MCF 10A (cell line): Measurements from ENCODE around the gene DCLRE1A. TPM values are rescaled to one million over a fixed set of nuclear protein-coding genes. Genes with fewer than 3 reads are reported as not detected.

Experiments used
- BruUV-seq: library from RNA; stranded (reverse); fragments of 400-500 nt; replicated peaks from 2 replicates; lab custom pipeline; 2021; lab: Mats Ljungman, UMichigan
- CTCF ChIA-PET: fragments of 300-600 bp; sonication (Branson Sonifier 250); formaldehyde crosslinking; extraction: SDS; loops from one replicate; lab custom pipeline; 2021; ENCODE audit warnings: antibody characterized with exemption, inconsistent platforms; lab: Yijun Ruan, JAX
- POLR2A ChIA-PET: fragments of 300-600, 350-650 bp; sonication (Branson Sonifier 250); formaldehyde crosslinking; extraction: SDS; loops from one replicate; lab custom pipeline; 2020; ENCODE audit warnings: antibody characterized with exemption, inconsistent platforms; lab: Yijun Ruan, JAX
- DNase-seq: peaks from one replicate; pipeline ENCODE4 v3.0.0-alpha.2; 2018; ENCODE audit not compliant: unreplicated experiment
- H3K27ac Mint-ChIP-seq: one replicate; pipeline ENCODE4 v1.8.0; 2022; ENCODE audit warnings: mild to moderate bottlenecking, low read depth, mixed read lengths; ENCODE audit not compliant: unreplicated experiment
- H3K27me3 Mint-ChIP-seq: one replicate; pipeline ENCODE4 v1.8.0; 2022; ENCODE audit warnings: mixed read lengths; ENCODE audit not compliant: insufficient read depth, unreplicated experiment
- H3K36me3 Mint-ChIP-seq: one replicate; pipeline ENCODE4 v1.8.0; 2022; ENCODE audit warnings: mild to moderate bottlenecking, moderate library complexity, mixed read lengths; ENCODE audit not compliant: insufficient read depth, unreplicated experiment
- H3K4me1 Mint-ChIP-seq: one replicate; pipeline ENCODE4 v1.8.0; 2022; ENCODE audit warnings: mixed read lengths; ENCODE audit not compliant: insufficient read depth, unreplicated experiment
- H3K4me3 Mint-ChIP-seq: one replicate; pipeline ENCODE4 v1.8.0; 2022; ENCODE audit warnings: mild to moderate bottlenecking, moderate library complexity, mixed read lengths; ENCODE audit not compliant: unreplicated experiment
- H3K9me3 Mint-ChIP-seq: one replicate; pipeline ENCODE4 v1.8.0; 2022; ENCODE audit warnings: mixed read lengths; ENCODE audit not compliant: unreplicated experiment
- CTCF ChIP-seq: fragments of 200-600 bp; IDR thresholded peaks from one replicate; pipeline ENCODE4 v1.8.0; 2022; ENCODE audit warnings: antibody characterized with exemption, mild to moderate bottlenecking; ENCODE audit not compliant: unreplicated experiment
- intact Hi-C: fragments of 100-400 bp; cut with micrococcal nuclease; formaldehyde crosslinking; loops from 2 replicates; pipeline ENCODE4 v1.14.1; 2022
- total RNA-seq: library from RNA; stranded (reverse); gene quantifications from 2 replicates; pipeline ENCODE4 v1.2.3, GENCODE V29; 2022

Gene DCLRE1A
- total RNA-seq, 1 experiment from 2014 or later = 9.0 TPM

DNA sequence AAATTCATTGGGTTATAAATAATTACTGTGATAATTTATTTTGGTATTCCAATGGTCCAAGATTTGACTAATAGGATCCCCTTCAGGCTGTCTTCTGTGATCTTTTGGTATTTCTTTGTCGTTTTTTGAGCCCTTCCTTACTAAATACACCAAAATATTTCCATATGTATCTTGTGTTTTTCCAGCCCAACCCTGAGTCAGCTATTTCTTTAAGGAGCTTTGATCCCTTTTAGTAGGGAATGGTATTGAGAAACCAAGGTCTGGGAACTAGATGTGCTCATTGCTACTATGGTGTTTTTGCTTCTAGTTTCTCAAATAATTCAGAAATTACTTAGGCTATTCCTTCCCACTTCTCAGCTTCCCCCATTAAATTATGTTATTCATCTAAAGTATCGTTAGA, 15.9 kb upstream of the DCLRE1A start:
- ChIA-PET CTCF (no interaction called here), POLR2A (no interaction called here)
- no peak overlapping the region for H3K27ac Mint-ChIP-seq
- no TSS peak for BruUV-seq
- H3K4me1 Mint-ChIP-seq = no peaks in the 10 kb centered on the region
- intact Hi-C loops = no loop called here
- DNase-seq = no peak
- TF ChIP-seq CTCF = no peak
- H3K27me3 Mint-ChIP-seq = no peaks in the 10 kb centered on the region
- H3K36me3 Mint-ChIP-seq = peaks cover 8% of the 10 kb centered on the region
- no peak overlapping the region for H3K4me3 Mint-ChIP-seq
- H3K9me3 Mint-ChIP-seq = peaks cover 10% of the 10 kb centered on the region

GRCh38 chr10:113867904-113868303, 14.0 kb upstream of the DCLRE1A start:
- DNase-seq = no peak
- TF ChIP-seq CTCF = no peak
- Mint-ChIP-seq H3K27ac (no peak overlapping the region), H3K4me1 (no peaks in the 10 kb centered on the region), H3K4me3 (no peak overlapping the region), H3K9me3 (no peaks in the 10 kb centered on the region), H3K27me3 (no peaks in the 10 kb centered on the region), H3K36me3 (peaks cover 13% of the 10 kb centered on the region)
- ChIA-PET CTCF (no interaction called here), POLR2A (interaction anchor here (0.8 to 2.2 kb wide), 3 partner anchors 10 to 1149 kb away, joined by 3 to 6 read pairs (median 6); no protein-coding TSS in a partner anchor)
- BruUV-seq = no TSS peak
- intact Hi-C loops = no loop called here

DNA sequence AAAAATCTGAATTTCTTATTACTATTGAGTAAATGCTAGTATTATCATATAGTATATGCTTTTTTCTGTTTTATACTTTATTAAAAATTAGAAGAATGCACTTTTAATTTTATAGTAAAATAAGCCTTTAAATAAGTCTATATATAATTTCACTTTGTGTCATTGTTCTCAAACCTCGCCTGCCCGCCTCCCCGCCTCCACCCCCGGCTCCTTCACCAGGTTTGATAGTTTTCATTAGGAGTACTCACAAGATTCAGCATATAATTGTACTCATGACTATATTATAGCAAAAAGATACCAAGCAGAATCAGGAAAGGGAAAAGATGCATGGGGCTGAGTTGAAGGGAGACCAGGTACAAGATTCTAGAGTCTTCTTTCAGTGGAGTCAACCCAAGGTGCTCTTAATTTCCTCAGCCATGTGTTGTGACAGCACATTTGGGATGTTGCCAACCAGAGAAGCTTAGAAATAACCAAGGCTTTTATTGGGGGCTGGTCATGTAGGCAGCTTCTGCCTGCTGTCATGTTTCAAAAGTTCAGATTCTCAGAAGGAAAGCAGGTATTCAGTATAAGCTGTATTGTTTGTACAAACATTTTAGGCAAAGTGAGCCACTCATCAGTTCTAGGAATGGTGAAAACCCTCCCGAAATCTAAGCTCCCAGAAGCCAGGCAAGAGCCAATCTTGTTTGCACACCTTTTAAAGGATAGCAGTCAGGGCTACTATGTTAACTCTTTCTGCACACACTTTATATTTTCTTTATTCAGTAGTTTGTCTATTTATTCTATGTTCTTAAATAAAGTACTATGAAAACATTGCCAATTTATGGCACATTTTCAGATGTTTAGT, 12.9 kb upstream of the DCLRE1A start:
- Mint-ChIP-seq H3K9me3 (no peaks in the 10 kb centered on the region), H3K36me3 (peaks cover 14% of the 10 kb centered on the region), H3K4me1 (no peaks in the 10 kb centered on the region), H3K27ac (no peak overlapping the region), H3K27me3 (no peaks in the 10 kb centered on the region), H3K4me3 (no peak overlapping the region)
- CTCF ChIA-PET = interaction anchor here (0.7 kb wide), 1 partner anchor 252 kb away, joined by 3 read pairs; no protein-coding TSS in a partner anchor
- TF ChIP-seq CTCF = no peak
- POLR2A ChIA-PET = interaction anchor here (0.8 to 2.2 kb wide), 3 partner anchors 9 to 39 kb away, joined by 3 to 6 read pairs (median 6); no protein-coding TSS in a partner anchor
- BruUV-seq = no TSS peak
- no peak for DNase-seq
- intact Hi-C loops = no loop called here

DNA sequence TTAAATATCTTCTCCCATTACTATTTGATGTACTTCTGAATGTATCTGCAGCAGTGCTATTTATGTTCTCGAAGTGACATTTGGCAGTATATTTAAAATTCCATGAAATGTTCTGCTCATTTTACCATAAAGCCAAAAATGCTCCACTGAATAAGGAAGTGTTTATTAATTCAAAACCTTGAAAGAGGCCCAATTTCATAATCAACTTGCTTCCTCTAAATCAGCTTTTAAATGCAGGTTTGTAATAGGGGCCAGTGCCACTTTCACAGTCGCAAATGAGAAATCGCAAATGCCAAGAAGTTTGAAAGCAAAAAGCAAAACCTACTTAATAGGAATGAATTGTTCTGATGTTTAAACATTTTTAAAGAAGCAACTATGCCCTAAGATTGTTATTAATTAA, 12.0 kb upstream of the DCLRE1A start:
- no peak for DNase-seq
- TF ChIP-seq CTCF = no peak
- ChIA-PET CTCF (no interaction called here), POLR2A (no interaction called here)
- H3K4me3 Mint-ChIP-seq = no peak overlapping the region
- no TSS peak for BruUV-seq
- H3K27me3 Mint-ChIP-seq = no peaks in the 10 kb centered on the region
- no peak overlapping the region for H3K27ac Mint-ChIP-seq
- H3K4me1 Mint-ChIP-seq = no peaks in the 10 kb centered on the region
- peaks cover 4% of the 10 kb centered on the region for H3K9me3 Mint-ChIP-seq
- intact Hi-C loops = no loop called here
- peaks cover 20% of the 10 kb centered on the region for H3K36me3 Mint-ChIP-seq
